SK-N-SH (cell line): ENCODE results near the gene TCOF1. TPM values are rescaled to one million over a fixed set of nuclear protein-coding genes. Genes with fewer than 3 reads are reported as not detected.

Source experiments
- CTCF ChIA-PET: fragments of 300-600, 350-600 bp; formaldehyde crosslinking; extraction: SDS; loops from one replicate; lab custom pipeline; 2021; lab: Yijun Ruan, JAX
- POLR2A ChIA-PET: fragments of 350-600 bp; sonication (Branson Sonifier 250); formaldehyde crosslinking; extraction: SDS; loops from one replicate; lab custom pipeline; 2020; ENCODE audit warnings: antibody characterized with exemption, inconsistent platforms; lab: Yijun Ruan, JAX
- DNase-seq: peaks from one replicate; pipeline ENCODE4 v3.0.0; 2012
- H2AFZ ChIP-seq: fragments of 200-600 bp; sonication (generic); 2 replicates; pipeline ENCODE4 v1.8.1; 2016; ENCODE audit warnings: antibody characterized with exemption, mild to moderate bottlenecking, low read depth
- H3F3A ChIP-seq: fragments of 200-600 bp; sonication (generic); replicated peaks from 2 replicates; pipeline ENCODE3; 2016; ENCODE audit warnings: antibody characterized with exemption, mild to moderate bottlenecking; ENCODE audit not compliant: insufficient read depth
- H3K27ac ChIP-seq, 2 experiments: fragments of 200-500 bp in 1 of 2; fragments of 200-600 bp in 1 of 2; sonication (Bioruptor generic) in 1 of 2; sonication (generic), shearing (Covaris generic) in 1 of 2; 2 replicates each; pipeline versions ENCODE4 v1.5.1 to v1.6.1; 2014 to 2016; ENCODE audit warnings: low read depth in 2 of 2, inconsistent platforms in 1 of 2, low read length in 1 of 2, mild to moderate bottlenecking in 1 of 2, mixed read lengths in 1 of 2
- H3K27me3 ChIP-seq: fragments of 200-600 bp; sonication (generic), shearing (Covaris generic); 2 replicates; pipeline ENCODE4 v1.6.1; 2016; ENCODE audit warnings: mixed run types; ENCODE audit not compliant: insufficient read depth
- H3K36me3 ChIP-seq, 2 experiments: fragments of 200-500 bp in 1 of 2; fragments of 200-600 bp in 1 of 2; sonication (Bioruptor generic) in 1 of 2; sonication (generic) in 1 of 2; replicated peaks in 1 of 2; 2 replicates each; pipeline versions ENCODE3 to v1.5.1; 2014 to 2016; ENCODE audit warnings: low read length in 1 of 2, mild to moderate bottlenecking in 1 of 2; ENCODE audit not compliant: insufficient read depth in 2 of 2, control insufficient read depth in 1 of 2
- H3K4me1 ChIP-seq, 2 experiments: fragments of 200-500 bp in 1 of 2; fragments of 200-600 bp in 1 of 2; sonication (Bioruptor generic) in 1 of 2; sonication (generic), shearing (Covaris generic) in 1 of 2; 2 replicates each; pipeline versions ENCODE4 v1.5.1 to v1.6.1; 2014 to 2016; ENCODE audit warnings: low read depth in 1 of 2, low read length in 1 of 2, mixed run types in 1 of 2; ENCODE audit not compliant: insufficient read depth in 2 of 2, control insufficient read depth in 1 of 2
- H3K4me2 ChIP-seq: fragments of 200-600 bp; sonication (generic), shearing (Covaris generic); 2 replicates; pipeline ENCODE4 v1.6.1; 2017; ENCODE audit warnings: mixed run types
- H3K4me3 ChIP-seq, 2 experiments: fragments of 200-500 bp in 1 of 2; fragments of 200-600 bp in 1 of 2; sonication (Bioruptor generic) in 1 of 2; sonication (generic), shearing (Covaris generic) in 1 of 2; 2 replicates each; pipeline versions ENCODE4 v1.5.1 to v1.8.1; 2014 to 2016; ENCODE audit warnings: low read depth in 2 of 2, inconsistent platforms in 1 of 2, low read length in 1 of 2, mild to moderate bottlenecking in 1 of 2, mixed read lengths in 1 of 2, moderate library complexity in 1 of 2
- H3K79me2 ChIP-seq: fragments of 200-600 bp; sonication (generic); 2 replicates; pipeline ENCODE4 v1.8.1; 2017; ENCODE audit warnings: mild to moderate bottlenecking; ENCODE audit not compliant: insufficient read depth
- H3K9ac ChIP-seq: fragments of 200-600 bp; sonication (generic); 2 replicates; pipeline ENCODE4 v1.6.1; 2017; ENCODE audit warnings: mixed run types
- H3K9me2 ChIP-seq: fragments of 200-600 bp; sonication (generic); 2 replicates; pipeline ENCODE4 v1.6.1; 2017; ENCODE audit warnings: mixed run types
- H3K9me3 ChIP-seq: fragments of 200-600 bp; sonication (generic); 2 replicates; pipeline ENCODE4 v1.6.1; 2017; ENCODE audit warnings: mixed run types, mild to moderate bottlenecking, moderate library complexity
- H4K20me1 ChIP-seq: fragments of 200-600 bp; sonication (generic); 2 replicates; pipeline ENCODE4 v1.6.1; 2017; ENCODE audit warnings: mild to moderate bottlenecking, mixed run types; ENCODE audit not compliant: insufficient read depth
- CHD2 ChIP-seq: fragments of 150-350 bp; IDR thresholded peaks from 2 replicates; pipeline ENCODE4 v1.6.1; 2018; ENCODE audit warnings: low read length; ENCODE audit not compliant: partially characterized antibody
- ELF1 ChIP-seq: IDR thresholded peaks from 2 replicates; pipeline ENCODE4 v1.4.0; 2012
- EP300 ChIP-seq, 2 experiments: IDR thresholded peaks; 2 replicates each; pipeline versions ENCODE4 v1.4.0 to v1.6.1; 2012; ENCODE audit warnings: borderline replicate concordance in 1 of 2, low read depth in 1 of 2, low read length in 1 of 2
- EZH2phosphoT487 ChIP-seq: fragments of 200-600 bp; sonication (generic); IDR thresholded peaks from 2 replicates; pipeline ENCODE4 v1.6.1; 2017; ENCODE audit warnings: low read depth, mixed run types, mild to moderate bottlenecking, antibody characterized with exemption, moderate library complexity, borderline replicate concordance
- FOSL2 ChIP-seq: IDR thresholded peaks from 2 replicates; pipeline ENCODE4 v1.4.0; 2012; ENCODE audit warnings: low read depth, mild to moderate bottlenecking, moderate library complexity, borderline replicate concordance
- GABPA ChIP-seq: IDR thresholded peaks from 2 replicates; pipeline ENCODE4 v1.4.0; 2012; ENCODE audit warnings: low read depth, mild to moderate bottlenecking
- MEF2A ChIP-seq: IDR thresholded peaks from 2 replicates; pipeline ENCODE4 v1.4.0; 2012; ENCODE audit warnings: low read depth, borderline replicate concordance
- MXI1 ChIP-seq: IDR thresholded peaks from 2 replicates; pipeline ENCODE4 v1.6.1; 2012; ENCODE audit warnings: mild to moderate bottlenecking, low read depth, low read length, improper control_type of control experiment
- PBX3 ChIP-seq: IDR thresholded peaks from 2 replicates; pipeline ENCODE4; 2012
- RAD21 ChIP-seq: IDR thresholded peaks from 2 replicates; pipeline ENCODE4 v1.6.1; 2012; ENCODE audit warnings: mild to moderate bottlenecking, low read length
- RXRA ChIP-seq: IDR thresholded peaks from 2 replicates; pipeline ENCODE4 v1.4.0; 2012; ENCODE audit warnings: low read depth, mild to moderate bottlenecking, borderline replicate concordance
- SIN3A ChIP-seq: IDR thresholded peaks from 2 replicates; pipeline ENCODE4 v1.6.1; 2012; ENCODE audit warnings: low read depth, mild to moderate bottlenecking, low read length, moderate library complexity, borderline replicate concordance
- TCF12 ChIP-seq: IDR thresholded peaks from 2 replicates; pipeline ENCODE4 v1.4.0; 2012
- WGBS: methylation state at CpG from one replicate; pipeline ENCODE4 v1.1.6; 2017; ENCODE audit warnings: low lambda C conversion rate; 5-methylcytosine and 5-hydroxymethylcytosine counted together
- polyA plus RNA-seq, 3 experiments: library from polyadenylated mRNA; depleted of rRNA; stranded (reverse); fragments of >200 nt; gene quantifications; 2 replicates each; pipeline ENCODE4 v1.2.3, GENCODE V29; 2012
- TF ChIP-seq, protein P1 (sequence below): IDR thresholded peaks from 2 replicates; pipeline ENCODE4 v1.4.0; 2012; ENCODE audit warnings: low read depth
- TF ChIP-seq, protein P2 (sequence below): IDR thresholded peaks from 2 replicates; pipeline ENCODE4 v1.4.0; 2012; ENCODE audit warnings: low read depth, borderline replicate concordance
- TF ChIP-seq, protein P3 (sequence below): IDR thresholded peaks from 2 replicates; pipeline ENCODE4 v1.4.0; 2012; ENCODE audit warnings: low read depth, borderline replicate concordance
- TF ChIP-seq, protein P4 (sequence below): IDR thresholded peaks from 2 replicates; pipeline ENCODE4 v1.6.1; 2012; ENCODE audit warnings: mild to moderate bottlenecking, low read depth, low read length, moderate library complexity
- TF ChIP-seq, protein P5 (sequence below): fragments of 150-350 bp; IDR thresholded peaks from 2 replicates; pipeline ENCODE4 v1.6.1; 2016; ENCODE audit warnings: mild to moderate bottlenecking, low read depth, low read length

TCOF1 gene
- polyA plus RNA-seq, 1 of the 3 experiments (the other 2 are of a cell fraction), result 33.0 TPM

GRCh38 chr5:150361301-150361700 is 3.8 kb downstream of the TCOF1 start:
- H3K79me2 ChIP-seq, result peaks cover 45% of the 10 kb centered on the region
- DNase-seq, result no peak
- H3K4me3 ChIP-seq, result no peak overlapping the region
- no peak overlapping the region for H2AFZ ChIP-seq
- H3F3A ChIP-seq, result no peaks in the 10 kb centered on the region
- H3K9ac ChIP-seq, result no peak overlapping the region
- 76% methylated on average over 1 of the region's 1 CpG for WGBS
- H3K4me2 ChIP-seq, result no peak overlapping the region
- POLR2A ChIA-PET, result interaction anchor here (0.7 to 0.9 kb wide), 2 partner anchors 25 to 75 kb away, joined by 4 read pairs; no protein-coding TSS in a partner anchor
- peaks cover 3 to 16% of the 10 kb centered on the region in 2 experiments; a peak in 1 of 4 replicates for H3K4me1 ChIP-seq
- no peaks in the 10 kb centered on the region for H3K27me3 ChIP-seq
- H4K20me1 ChIP-seq, result peaks cover 5% of the 10 kb centered on the region; the same call in 1 of the 2 replicates
- CTCF ChIA-PET, result interaction anchor here (1.0 to 2.1 kb wide), 2 partner anchors 11 to 75 kb away, joined by 3 to 7 read pairs; no protein-coding TSS in a partner anchor
- TF ChIP-seq RAD21 (no peak), SIN3A (no peak), GABPA (no peak), MEF2A (no peak), TCF12 (no peak), FOSL2 (no peak), ELF1 (no peak), CHD2 (no peak), RXRA (no peak), EZH2phosphoT487 (no peak), MXI1 (no peak), EP300 (IDR thresholded peaks at IDR 0.05; ENCODE audit: borderline replicate concordance in 1 of 2, low read depth in 1 of 2, low read length in 1 of 2) (no peak), PBX3 (no peak)
- TF ChIP-seq, protein P1, sequence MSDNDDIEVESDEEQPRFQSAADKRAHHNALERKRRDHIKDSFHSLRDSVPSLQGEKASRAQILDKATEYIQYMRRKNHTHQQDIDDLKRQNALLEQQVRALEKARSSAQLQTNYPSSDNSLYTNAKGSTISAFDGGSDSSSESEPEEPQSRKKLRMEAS, result no peak
- TF ChIP-seq, protein P2, sequence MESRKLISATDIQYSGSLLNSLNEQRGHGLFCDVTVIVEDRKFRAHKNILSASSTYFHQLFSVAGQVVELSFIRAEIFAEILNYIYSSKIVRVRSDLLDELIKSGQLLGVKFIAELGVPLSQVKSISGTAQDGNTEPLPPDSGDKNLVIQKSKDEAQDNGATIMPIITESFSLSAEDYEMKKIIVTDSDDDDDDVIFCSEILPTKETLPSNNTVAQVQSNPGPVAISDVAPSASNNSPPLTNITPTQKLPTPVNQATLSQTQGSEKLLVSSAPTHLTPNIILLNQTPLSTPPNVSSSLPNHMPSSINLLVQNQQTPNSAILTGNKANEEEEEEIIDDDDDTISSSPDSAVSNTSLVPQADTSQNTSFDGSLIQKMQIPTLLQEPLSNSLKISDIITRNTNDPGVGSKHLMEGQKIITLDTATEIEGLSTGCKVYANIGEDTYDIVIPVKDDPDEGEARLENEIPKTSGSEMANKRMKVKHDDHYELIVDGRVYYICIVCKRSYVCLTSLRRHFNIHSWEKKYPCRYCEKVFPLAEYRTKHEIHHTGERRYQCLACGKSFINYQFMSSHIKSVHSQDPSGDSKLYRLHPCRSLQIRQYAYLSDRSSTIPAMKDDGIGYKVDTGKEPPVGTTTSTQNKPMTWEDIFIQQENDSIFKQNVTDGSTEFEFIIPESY, result no peak
- TF ChIP-seq, protein P3, sequence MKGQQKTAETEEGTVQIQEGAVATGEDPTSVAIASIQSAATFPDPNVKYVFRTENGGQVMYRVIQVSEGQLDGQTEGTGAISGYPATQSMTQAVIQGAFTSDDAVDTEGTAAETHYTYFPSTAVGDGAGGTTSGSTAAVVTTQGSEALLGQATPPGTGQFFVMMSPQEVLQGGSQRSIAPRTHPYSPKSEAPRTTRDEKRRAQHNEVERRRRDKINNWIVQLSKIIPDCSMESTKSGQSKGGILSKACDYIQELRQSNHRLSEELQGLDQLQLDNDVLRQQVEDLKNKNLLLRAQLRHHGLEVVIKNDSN, result no peak
- TF ChIP-seq, protein P4, sequence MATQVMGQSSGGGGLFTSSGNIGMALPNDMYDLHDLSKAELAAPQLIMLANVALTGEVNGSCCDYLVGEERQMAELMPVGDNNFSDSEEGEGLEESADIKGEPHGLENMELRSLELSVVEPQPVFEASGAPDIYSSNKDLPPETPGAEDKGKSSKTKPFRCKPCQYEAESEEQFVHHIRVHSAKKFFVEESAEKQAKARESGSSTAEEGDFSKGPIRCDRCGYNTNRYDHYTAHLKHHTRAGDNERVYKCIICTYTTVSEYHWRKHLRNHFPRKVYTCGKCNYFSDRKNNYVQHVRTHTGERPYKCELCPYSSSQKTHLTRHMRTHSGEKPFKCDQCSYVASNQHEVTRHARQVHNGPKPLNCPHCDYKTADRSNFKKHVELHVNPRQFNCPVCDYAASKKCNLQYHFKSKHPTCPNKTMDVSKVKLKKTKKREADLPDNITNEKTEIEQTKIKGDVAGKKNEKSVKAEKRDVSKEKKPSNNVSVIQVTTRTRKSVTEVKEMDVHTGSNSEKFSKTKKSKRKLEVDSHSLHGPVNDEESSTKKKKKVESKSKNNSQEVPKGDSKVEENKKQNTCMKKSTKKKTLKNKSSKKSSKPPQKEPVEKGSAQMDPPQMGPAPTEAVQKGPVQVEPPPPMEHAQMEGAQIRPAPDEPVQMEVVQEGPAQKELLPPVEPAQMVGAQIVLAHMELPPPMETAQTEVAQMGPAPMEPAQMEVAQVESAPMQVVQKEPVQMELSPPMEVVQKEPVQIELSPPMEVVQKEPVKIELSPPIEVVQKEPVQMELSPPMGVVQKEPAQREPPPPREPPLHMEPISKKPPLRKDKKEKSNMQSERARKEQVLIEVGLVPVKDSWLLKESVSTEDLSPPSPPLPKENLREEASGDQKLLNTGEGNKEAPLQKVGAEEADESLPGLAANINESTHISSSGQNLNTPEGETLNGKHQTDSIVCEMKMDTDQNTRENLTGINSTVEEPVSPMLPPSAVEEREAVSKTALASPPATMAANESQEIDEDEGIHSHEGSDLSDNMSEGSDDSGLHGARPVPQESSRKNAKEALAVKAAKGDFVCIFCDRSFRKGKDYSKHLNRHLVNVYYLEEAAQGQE, result no peak
- TF ChIP-seq, protein P5, sequence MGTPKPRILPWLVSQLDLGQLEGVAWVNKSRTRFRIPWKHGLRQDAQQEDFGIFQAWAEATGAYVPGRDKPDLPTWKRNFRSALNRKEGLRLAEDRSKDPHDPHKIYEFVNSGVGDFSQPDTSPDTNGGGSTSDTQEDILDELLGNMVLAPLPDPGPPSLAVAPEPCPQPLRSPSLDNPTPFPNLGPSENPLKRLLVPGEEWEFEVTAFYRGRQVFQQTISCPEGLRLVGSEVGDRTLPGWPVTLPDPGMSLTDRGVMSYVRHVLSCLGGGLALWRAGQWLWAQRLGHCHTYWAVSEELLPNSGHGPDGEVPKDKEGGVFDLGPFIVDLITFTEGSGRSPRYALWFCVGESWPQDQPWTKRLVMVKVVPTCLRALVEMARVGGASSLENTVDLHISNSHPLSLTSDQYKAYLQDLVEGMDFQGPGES, result no peak
- no peaks in the 10 kb centered on the region for H3K9me3 ChIP-seq
- peaks cover 27 to 55% of the 10 kb centered on the region in 2 experiments for H3K36me3 ChIP-seq
- H3K9me2 ChIP-seq, result no peaks in the 10 kb centered on the region
- H3K27ac ChIP-seq, result no peak overlapping the region
